ENCODE results near the gene SLC10A2. TPM values are rescaled to one million over a fixed set of nuclear protein-coding genes. Genes with fewer than 3 reads are reported as not detected.
"Not testable (repeated sequence)": the region's sequence is repeated elsewhere in the genome, so short reads cannot be mapped to it uniquely, and the experiment has no call there.

Gene SLC10A2
- total and polyA plus RNA-seq, 4 donors = not detected

DNA sequence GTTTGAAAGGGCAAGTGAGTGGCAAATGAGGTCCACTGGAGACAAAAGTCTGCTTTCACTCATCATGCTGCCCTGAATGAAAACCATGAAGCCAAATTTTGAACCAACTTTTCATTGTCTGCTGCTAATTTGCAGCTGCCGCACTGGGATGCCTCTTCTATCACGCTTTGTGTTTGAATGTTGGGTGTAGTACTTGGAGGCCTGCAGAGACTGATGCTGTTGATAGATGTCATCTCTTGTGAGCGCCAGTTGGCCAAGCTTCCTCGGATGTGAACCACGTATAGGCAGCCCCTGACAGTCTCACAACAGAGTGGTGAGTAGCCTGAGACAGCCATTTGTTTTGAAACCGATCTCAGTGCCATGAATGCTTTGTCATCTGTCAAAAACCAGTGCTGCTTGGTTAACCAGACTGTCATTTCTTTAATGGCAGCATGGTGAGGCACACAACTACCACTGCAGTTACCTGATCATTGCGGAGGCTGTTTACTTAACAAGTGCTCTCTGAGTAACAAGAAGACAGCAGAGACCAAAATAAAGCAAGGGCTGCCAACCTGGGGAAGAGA, 31.2 kb upstream of the SLC10A2 start:
- 85% methylated on average over 7 of the region's 7 CpGs for WGBS
- no peak for DNase-seq (ENCODE audit: low spot score)
- no peak overlapping the region for H3K4me3 ChIP-seq (ENCODE audit: low read depth in 1 of 3, low read length in 3 of 3)
- no peak for TF ChIP-seq CTCF (IDR thresholded peaks at IDR 0.05; ENCODE audit: low read depth, low read length, missing input control)
- TF ChIP-seq JUND (IDR thresholded peaks at IDR 0.05) = no peak
- no peak for TF ChIP-seq HNF4G (IDR thresholded peaks at IDR 0.05)
- no peak for TF ChIP-seq MAX (IDR thresholded peaks at IDR 0.05)
- no peak for TF ChIP-seq REST (IDR thresholded peaks at IDR 0.05)
- TF ChIP-seq TAF1 (conservative IDR thresholded peaks at IDR 0.05) = no peak
- TF ChIP-seq NR2F2 (IDR thresholded peaks at IDR 0.05) = no peak
- TF ChIP-seq, protein P1, sequence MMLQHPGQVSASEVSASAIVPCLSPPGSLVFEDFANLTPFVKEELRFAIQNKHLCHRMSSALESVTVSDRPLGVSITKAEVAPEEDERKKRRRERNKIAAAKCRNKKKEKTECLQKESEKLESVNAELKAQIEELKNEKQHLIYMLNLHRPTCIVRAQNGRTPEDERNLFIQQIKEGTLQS (IDR thresholded peaks at IDR 0.05) = no peak
- TF ChIP-seq FOXA2 (IDR thresholded peaks at IDR 0.05) = no peak
- TF ChIP-seq HNF4A (conservative IDR thresholded peaks at IDR 0.05) = no peak
- TF ChIP-seq EGR1 (IDR thresholded peaks at IDR 0.05; ENCODE audit: low read depth in 2 of 2) = no peak
- TF ChIP-seq YY1 (IDR thresholded peaks at IDR 0.05) = no peak
- no peak for TF ChIP-seq GABPA (IDR thresholded peaks at IDR 0.05 in 1 of 2, conservative IDR thresholded peaks at IDR 0.05 in 1 of 2)
- TF ChIP-seq FOXA1 (IDR thresholded peaks at IDR 0.05) = no peak
- no peak for TF ChIP-seq SP1 (IDR thresholded peaks at IDR 0.05)
- no peak for TF ChIP-seq RXRA (IDR thresholded peaks at IDR 0.05)
- TF ChIP-seq ZBTB33 (IDR thresholded peaks at IDR 0.05) = no peak
- H3K27me3 ChIP-seq (ENCODE audit: control insufficient read depth in 4 of 4, insufficient read depth in 4 of 4, low read length in 3 of 4) = no peaks in the 10 kb centered on the region
- H3K4me1 ChIP-seq (ENCODE audit: control insufficient read depth in 4 of 4, insufficient read depth in 4 of 4, low read length in 3 of 4) = no peaks in the 10 kb centered on the region
- H3K36me3 ChIP-seq (ENCODE audit: control insufficient read depth in 4 of 4, insufficient read depth in 3 of 4, low read depth in 1 of 4, low read length in 3 of 4) = no peaks in the 10 kb centered on the region
- no peak overlapping the region for H3K27ac ChIP-seq (ENCODE audit: low read depth in 1 of 2, low read length in 2 of 2)
- no peak overlapping the region for H3K9ac ChIP-seq (ENCODE audit: low read depth in 1 of 2, low read length in 2 of 2)
- H3K9me3 ChIP-seq (ENCODE audit: control insufficient read depth in 4 of 4, low read length in 3 of 4) = peaks cover 0 to 13% (median 5%) of the 10 kb centered on the region in 4 donors

DNA sequence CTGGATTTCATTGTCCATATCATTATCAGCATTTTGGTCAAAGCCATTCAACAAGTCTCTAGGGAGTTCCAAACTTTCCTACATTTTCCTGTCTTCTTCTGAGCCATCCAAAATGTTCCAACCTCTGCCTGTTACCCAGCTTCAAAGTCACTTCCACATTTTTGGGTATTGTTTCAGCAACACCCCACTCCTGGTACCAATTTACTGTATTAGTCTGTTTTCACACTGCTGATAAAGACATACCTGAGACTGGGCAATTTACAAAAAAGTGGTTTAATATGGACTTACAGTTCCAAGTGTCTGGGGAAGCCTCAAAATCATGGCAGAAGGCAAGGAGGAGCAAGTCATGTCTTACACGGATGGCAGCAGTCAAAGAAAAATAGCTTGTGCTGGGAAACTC, 27.4 kb upstream of the SLC10A2 start:
- H3K4me3 ChIP-seq (ENCODE audit: low read depth in 1 of 3, low read length in 3 of 3); H3K36me3 ChIP-seq (ENCODE audit: control insufficient read depth in 4 of 4, insufficient read depth in 3 of 4, low read depth in 1 of 4, low read length in 3 of 4); H3K9ac ChIP-seq (ENCODE audit: low read depth in 1 of 2, low read length in 2 of 2); H3K27ac ChIP-seq (ENCODE audit: low read depth in 1 of 2, low read length in 2 of 2); H3K4me1 ChIP-seq (ENCODE audit: control insufficient read depth in 4 of 4, insufficient read depth in 4 of 4, low read length in 3 of 4); H3K27me3 ChIP-seq (ENCODE audit: control insufficient read depth in 4 of 4, insufficient read depth in 4 of 4, low read length in 3 of 4); DNase-seq (ENCODE audit: low spot score): not testable (repeated sequence)
- peaks cover 2 to 16% (median 5%) of the 10 kb centered on the region in 4 donors for H3K9me3 ChIP-seq (ENCODE audit: control insufficient read depth in 4 of 4, low read length in 3 of 4)
- WGBS = 83% methylated on average over 1 of the region's 1 CpG
